ENCODE results near the gene SSBP3.

Gene SSBP3

DNA sequence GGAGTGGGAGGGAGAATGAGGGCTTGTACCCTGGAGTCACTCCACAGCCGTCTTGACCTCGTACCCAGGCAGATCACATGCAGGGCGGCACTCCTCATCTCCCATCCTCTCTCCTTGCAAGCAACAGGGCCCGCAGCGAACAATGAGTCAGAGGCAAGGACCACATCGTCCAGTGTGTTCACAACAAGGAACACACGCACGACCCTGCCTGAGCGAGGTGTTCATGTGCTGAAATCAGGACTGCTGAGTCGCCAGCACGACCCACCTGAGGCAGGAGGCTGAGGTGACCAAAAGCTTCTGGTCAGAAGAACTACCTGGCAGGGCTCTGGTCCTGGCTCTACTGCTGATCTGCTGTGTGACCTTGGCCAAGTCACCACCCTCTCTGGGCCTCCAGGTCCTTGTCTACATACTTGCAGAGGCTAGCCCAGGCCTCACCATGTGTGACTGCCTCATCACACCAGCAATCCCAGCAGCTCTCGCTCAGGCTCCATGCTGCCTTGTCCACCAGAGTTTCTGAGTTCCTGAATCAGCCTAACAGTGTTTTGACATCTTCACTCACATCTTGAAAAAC, 78.0 kb downstream of the SSBP3 start:
- DNase-seq = peak; percentile 22

DNA sequence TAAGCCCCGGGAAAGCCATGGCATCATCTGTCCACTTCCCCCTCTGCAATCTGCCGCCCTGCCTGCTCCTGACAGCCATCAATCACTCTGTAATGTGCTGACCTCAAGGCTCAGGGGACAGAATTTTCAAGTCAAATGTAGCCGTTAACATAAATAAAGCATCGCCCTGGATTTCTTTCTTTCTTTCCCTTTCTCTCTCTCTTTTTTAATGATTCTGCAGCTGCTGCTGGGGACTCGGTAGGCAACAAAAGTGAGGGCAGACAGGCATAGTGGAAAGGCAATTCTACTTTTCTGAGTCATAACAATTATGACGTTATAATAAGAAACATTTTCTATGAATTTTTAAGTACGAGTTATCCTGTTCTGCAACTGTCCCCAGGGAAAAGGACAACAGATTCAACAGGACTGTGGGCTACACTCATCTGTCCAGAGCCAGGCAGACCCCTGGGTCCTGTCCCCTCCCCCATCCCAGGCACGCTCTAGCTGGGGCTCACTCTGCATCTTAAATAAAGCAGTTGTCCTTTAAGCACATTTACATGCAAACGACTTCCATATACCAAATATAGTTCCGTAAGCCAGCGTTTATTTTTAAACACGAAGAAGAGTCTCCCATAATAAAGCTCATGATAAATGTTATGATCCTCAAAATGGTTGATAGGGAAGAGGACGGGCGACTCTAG, 78.7 kb downstream of the SSBP3 start:
- DNase-seq = peak; percentile 40

DNA sequence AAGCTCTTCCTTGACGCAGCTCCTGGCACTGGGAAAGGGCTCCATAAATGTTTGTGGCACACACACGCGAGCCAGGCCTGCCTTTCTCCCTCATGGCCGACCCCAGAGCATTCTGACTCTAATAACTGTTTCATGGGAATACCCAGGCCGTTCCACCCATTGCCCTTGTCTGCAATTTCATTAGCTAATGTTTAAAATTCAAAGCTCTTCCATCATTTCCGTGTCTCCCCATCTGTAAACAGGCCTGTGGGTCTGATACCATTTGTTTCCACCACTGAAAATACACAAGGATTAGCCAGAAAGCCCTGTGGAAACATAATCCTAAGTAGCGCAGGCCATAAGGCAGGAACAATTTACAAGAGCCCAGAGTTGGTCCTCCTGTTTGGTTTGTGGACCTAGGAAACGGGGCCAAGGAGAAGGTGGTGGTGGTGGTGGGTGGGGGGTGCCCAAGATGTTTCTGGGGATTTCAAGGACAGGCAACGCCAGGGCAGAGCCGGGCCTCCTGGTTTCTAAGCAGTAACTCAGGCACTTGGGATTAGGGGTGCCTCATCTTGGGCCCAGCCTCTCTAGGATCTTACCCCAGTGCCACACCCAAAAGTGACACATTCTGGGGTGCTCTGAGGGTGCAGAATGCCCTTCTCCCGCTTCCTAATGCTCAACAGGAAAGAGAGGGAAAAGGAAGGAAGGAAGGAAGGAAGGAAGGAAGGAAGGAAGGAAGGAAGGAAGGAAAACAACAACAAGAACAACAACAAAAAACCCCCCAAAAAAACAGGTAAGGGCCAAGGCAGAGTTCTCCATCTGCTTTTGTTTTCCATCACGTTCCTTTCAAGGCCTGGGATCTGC, 79.4 kb downstream of the SSBP3 start:
- peak; percentile 15 for DNase-seq

DNA sequence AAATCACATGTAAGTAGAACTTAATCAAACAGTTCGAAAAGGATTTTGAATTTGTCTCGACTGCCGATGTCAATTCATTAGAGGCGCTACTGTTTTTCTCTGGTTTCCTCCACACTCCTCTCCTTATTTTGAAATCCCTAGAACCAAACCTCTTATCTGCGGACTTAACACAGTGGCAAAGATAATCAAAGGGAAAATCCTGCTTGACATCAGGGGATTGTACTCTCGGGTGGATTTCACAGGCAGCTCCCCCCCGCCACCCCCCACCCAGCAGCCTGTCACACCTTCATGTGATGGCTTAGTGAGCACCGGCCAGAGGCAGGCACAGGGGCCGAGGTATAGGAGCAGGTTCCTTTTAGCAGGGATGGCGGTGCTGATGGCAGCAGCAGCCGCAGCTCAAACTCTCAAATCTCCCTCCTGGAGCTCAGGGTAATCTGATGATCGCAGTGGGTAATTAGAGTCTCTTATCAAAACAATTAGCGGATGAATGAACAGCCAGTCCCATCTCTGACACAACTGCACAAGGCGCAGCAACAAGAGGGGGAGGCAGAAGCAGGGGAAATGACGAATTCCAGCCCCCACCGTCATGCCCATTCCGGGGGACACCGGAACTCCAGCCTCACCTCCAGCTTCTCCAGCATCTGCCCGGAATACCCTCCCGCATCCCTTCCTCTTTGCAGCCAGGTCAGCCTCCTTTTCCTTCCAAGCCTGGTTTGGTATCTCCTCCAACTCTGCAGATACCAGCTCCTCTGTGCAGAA, 80.3 kb downstream of the SSBP3 start:
- DNase-seq = no peak

DNA sequence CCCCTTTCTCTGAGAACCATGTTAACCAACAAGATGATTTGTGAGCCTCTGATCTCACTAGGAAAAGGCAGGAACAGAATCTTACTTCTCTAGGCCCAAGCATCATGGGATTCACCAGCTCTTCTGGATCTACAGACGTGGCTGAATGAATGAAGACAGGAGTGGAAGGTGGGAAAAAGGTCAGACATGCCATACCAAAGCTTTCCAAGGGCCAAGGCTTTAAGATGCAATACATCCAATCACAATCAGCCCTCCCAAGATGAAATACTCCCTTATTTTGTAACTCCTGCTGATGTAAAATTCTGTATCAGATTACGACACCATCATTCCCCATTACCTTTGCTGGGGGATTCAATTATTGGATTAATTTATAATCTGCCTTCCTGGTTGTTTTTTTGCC, 80.9 kb downstream of the SSBP3 start:
- DNase-seq = peak; percentile 2

DNA sequence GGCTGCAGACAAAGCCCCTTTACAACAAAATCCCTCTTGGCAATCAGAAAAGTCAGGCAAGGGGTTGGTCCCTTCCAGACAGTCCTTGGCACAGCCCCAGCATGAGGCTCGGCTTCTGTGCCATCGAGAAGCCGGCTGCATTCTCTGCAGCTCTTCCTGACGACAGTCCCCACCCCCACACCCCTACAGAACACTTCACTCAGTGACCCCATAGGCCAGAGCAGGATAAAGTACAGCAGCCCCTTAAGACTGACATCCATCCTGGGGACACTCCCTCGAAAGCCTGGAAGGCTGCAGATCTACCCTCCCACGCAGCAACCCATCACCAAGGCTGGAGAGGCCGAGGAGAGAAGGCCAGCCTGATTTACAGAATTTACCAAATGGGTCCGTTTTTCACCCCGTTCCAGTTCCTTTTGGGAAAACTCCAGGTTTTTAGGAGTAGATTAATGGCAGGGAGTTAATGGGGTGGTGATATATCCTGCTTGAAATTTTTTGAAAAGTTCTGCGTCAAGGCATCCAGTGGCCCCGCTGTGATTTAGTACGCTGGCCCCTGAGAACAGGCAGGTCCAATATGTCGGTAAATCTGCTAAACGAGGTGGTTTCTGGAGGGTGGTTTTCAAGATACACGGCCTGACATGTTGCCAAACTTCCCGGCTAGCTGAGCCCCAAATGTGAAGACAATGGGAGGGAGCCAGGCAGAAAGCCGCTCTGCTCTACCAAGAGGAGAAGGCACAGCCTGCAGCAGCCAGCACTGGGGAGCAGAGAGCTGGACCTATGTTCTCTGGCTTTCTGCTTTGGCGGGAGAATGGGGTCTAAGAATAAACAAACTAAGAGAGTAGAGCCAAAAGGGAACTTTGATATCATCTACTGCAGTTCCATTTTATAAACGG, 81.7 kb downstream of the SSBP3 start:
- peak; percentile 3 for DNase-seq

DNA sequence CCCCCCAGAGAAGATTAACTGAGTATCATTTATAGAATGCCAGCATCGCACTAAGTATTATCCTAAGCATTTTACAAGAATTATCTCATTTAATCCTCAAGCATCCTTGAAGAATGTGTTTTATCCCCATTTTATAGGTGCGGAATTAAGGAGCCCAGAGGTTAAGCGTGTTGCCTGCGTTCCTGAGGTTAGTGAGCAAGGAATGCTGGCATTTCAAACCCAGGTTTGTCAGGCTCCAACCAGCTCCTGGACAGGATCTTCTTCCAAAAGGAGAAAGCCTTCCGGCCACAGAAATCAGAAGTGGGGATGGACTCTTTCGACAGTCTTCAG, 82.3 kb downstream of the SSBP3 start:
- no peak for DNase-seq

DNA sequence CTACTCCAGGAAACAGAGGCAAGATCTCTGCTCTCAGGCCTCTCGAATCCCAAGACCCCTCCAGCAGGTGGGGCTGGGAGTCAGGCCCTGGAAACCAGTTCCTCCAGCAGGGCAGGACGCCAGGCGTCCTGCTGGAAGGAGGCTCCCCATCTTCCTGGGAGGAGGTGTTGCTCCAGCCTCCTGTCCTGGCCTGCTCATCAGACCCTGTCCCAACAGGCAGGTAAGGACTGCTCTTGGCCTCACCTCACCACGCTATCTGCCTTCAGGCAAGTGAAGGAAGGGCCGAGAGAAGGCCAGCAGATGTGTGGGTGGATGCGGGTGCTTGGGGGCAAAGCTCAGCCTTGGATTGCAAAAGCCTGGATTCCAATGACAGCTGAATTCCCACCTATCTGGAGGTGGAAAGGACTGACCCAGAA, 82.9 kb downstream of the SSBP3 start:
- no peak for DNase-seq

DNA sequence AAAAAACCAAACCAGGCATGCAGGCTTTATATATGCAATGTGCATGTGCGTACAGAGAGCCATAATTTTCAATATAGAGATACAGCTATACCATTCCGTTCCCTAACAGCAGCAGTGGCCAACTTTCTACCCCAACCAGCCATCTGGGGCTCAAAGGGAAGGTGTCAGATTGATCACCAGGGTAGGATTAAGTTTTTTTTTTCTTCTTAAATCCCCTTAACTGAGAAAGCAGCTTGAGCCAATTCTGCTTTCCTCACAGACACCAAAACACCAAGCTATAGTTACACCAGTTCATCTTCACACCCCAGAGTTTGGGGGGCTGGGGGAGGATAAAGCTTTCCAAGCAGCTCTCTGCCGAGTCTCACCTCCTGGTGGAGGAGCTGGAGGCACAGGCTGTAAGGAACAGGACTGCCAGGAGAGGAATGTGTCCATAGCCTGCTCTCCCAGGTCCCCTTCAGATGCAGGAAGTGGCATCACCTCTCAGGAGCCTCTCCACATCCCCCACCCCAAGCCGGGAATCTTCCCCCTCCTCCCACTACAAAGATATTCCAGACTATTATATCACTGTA, 87.9 kb downstream of the SSBP3 start:
- no peak for DNase-seq

DNA sequence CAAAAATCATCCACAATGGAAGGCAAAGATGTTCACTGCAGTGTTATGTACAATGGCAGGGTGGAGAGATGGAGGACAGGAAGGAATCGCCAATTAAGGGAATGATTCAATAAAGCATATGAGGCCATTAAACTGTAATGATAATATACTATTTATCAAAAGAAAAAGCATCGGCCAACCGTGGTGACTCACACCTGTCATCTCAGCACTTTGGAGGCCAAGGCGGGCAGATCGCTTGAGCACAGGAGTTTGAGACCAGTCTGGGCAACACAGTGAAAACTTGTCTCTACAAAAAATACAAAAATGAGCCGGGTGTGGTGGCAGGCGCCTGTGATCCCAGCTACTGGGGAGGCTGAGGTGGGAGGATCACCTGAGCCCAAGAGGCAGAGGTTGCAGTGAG, 89.1 kb downstream of the SSBP3 start:
- no peak for DNase-seq

DNA sequence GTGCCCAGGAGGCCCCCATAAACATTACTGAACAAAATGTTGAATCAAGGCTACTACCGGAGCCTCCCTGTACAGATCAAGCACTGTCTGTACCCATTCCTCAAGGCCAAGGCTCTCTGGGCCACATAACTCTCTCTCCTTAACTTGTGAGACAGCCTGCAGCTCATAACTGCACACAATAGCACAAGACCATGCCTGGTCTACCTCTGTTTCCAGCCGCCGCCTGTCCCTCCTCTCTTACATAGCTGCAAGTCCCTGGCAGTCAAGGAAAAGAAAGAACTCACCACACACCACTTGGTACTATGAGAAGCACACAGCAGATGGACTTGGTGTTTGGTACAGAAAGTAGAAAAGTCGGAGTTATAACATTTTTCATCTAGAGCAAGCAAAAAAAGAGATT, 91.1 kb downstream of the SSBP3 start:
- DNase-seq = no peak

DNA sequence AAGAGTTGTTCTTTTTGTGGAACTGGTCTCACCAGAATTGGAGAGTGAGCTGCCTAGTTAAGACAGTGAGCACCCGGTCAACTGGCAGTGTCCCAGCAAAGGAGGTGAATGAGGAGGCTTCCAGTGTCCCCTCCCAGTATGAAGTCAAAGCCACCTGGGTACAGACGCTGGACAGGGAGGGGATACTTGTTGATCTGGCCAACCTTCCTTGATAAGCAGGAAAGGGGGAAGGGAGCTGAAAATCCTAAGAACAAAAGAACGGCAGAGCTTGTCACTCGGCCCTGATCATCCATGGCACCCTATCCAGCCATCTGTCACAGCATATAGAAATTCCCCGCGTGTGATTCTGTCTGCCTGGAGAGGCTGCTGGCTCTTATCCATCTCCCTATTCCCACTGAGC, 91.5 kb downstream of the SSBP3 start:
- DNase-seq = no peak

DNA sequence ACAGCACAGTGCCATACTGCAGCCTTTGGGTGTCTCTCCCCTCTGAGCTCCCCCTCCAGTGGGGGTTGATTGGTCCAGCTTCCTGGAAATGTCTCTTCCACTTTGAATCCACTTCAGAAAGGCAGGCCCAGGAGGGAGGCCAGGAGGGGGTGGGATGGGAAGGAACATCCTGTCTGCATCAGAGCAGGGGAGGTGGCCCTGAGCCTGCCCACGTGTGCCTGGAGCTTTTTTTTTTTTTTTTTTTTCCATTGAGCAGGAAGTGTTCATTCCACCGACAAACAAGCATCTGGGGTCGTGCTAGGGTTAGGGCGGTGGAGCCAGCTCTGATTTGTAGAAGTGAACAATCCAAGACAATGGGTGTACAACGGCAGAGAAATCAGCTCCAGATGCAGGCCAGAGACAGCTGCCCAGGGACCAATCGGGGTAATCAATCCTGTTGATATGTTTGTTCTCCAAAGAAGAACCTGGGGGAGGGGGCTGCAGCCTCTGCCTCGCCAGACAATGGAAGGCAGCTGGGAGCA, 93.3 kb downstream of the SSBP3 start:
- DNase-seq = peak; percentile 54

DNA sequence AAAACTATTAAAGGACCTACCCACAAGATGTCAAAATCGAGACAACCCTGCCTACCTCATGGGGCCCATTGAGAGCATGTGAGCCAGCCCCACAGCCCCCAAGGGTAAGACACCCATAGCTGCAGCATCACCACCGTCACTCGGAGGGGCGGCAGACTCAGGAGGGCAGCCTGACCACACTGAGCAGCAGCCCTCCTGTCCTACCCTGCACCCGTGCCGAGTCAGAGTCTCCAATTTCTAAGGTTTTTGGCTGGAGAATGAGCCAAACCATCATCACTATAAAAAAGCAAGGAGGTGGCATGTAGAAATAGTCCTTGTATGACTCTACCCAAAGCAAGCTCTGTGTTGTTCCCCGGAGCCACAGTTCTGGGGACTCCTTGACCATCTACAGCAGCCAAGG, 94.7 kb downstream of the SSBP3 start:
- no peak for DNase-seq

DNA sequence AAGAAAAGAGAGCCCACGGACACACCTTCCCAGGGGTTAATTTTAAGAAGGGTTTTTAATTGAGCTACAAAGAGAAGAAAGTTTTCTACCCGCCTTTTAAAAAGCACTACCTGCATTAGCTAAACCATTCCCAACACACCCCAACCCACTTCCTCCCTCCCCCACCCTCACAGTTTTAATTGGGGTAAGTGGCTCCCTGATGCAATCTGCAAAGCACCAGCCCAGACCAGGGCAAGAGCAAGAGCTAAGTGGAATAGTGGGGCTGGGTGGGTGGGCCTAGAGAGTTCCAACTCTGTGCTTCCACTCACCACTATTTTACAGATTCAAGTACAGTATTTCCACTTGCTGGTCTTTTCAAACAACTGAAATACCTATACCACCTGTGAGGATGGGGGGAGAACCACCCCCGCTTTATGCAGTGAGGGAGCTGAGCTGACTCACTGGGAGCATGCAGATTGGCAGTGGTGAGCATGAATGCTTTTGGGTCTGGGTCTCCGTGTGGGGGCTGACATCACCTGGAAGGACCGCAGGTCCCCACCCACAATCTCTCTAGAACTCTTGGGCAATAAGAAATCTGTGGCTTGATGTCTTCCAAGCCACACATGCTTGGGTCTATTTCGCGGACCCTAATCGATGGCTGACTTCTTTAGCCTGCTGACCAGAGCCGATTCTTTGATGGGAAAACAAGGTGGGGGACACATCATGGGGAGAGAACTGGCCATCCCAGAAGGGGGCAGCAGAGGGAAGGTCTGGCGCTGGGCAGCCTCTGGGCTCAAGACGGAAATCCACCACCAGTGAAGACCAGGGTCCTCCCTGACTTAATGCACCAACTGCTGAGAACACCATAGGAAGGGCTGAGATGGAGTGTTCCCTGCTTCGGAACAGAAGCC, 95.5 kb downstream of the SSBP3 start:
- no peak for DNase-seq

DNA sequence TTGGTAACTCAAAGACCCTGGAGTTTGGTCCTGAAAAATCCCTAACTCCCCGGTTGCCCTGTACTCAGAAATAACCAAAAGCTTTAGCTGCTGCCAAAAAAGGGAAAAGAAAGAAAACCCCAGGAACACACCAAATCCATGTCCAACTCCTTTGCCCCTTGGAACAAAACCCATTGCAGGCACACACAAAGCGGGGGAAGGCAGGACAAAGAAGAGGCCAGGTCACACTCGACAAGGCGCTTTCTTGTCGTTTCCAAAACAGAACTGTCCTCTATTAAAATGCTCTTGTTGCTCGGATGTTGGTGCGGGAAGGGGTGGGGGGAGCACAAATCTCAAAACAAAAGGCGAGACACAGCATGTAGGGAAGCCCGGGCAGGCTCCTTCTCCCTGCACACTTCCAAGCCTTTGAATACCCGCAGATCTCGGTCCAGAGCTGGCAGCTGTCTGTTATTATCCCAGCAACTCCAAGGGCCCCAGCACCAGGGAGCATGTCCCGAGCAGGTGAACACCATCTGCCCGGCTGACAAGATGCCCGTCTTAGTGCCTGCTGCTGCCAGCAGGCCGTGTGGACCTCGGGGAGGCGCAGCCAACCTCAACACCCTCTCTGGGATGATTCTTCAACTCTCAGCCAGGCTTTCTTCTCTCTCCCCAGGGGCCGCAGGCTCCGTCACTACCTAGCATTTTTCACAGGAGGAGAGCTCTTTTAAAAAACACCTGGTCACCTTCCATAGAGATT, 96.4 kb downstream of the SSBP3 start:
- no peak for DNase-seq

DNA sequence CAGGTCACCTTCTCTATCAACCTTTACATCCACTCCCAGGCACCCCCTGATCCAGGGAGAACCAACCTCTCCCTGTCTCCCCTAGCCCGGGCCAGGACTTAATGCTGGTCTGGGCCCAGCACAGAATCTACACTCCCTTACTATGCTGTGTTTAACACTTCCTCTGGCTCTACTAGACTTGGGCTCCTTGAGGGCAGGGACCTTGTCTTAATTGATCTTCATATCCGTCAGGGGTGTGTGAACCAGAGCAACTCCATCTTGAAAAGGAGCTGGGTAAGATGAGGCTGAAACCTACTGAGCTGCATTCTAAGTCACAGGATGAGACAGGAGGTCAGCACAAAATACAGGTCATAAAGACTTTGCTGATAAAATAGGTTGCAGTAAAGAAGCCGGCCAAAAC, 98.9 kb downstream of the SSBP3 start:
- DNase-seq = no peak

DNA sequence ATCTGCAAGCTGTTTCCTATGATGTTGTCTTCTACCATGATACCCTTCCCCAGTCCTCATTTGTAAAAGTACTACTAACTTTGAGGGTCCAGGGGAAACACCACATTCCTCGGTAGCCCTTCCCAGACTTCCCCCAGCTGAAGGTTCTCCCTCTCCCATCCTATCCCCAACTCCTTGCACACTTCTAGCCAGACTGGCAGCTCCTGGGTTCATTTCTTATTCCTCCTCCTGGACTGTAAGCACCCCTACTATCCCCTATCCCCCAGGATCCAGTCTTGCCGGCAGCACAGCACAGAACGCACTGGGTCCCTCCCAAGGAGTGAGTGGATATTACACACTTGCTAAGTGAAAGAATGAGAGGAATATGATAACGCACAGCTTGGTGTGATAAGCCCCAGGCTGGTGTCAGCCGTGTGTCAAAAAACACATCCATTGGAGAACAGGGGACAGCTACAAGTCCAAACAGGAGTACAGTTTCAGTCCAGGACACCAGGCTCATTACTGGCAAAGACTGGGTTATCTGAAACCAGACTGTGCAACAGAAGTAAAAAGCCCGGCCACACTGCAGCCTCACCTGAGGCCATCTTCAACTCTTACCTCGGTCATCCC, 100.2 kb downstream of the SSBP3 start:
- DNase-seq = no peak

DNA sequence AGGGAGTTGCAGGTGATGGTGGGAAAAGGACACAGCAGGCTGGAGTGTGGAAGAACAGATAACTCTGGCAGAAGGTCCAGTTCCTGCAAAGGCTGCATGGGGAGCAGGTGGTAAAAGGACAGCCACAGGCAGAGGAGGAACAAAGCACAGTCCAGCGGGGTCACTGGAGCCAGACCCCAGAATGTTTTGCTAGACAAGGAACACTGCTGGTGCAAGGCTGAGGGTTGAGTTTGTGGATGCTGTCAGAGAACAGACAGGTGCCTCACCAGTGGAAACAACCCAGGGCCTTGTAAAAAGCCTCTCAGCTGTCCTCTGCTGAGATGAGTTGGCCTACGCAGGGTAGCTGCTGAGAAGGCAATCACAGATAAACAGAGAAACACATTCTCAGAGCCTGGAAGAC, 101.7 kb downstream of the SSBP3 start:
- DNase-seq = no peak

Measured in HCEC 1CT (cell line).